Upper lobe of left lung (tissue), 4 donors: Measurements from ENCODE around the gene GRB10.

Experiments
- EP300 ChIP-seq, 4 donors: sonication (generic); formaldehyde crosslinking; IDR thresholded peaks; one replicate each; pipeline ENCODE4 v1.5.1; 2017; ENCODE audit warnings: antibody characterized with exemption in 4 of 4, control low read depth in 2 of 4
- POLR2A ChIP-seq, 4 donors: fragments of 450-650 bp; IDR thresholded peaks; one replicate each; pipeline ENCODE4 v1.5.1; 2016 to 2017; ENCODE audit warnings: antibody characterized with exemption in 4 of 4, mild to moderate bottlenecking in 2 of 4
- POLR2AphosphoS5 ChIP-seq, 2 donors: sonication (generic); formaldehyde crosslinking; IDR thresholded peaks; one replicate each; pipeline ENCODE4 v1.5.1; 2017; ENCODE audit warnings: antibody characterized with exemption in 2 of 2
- TF ChIP-seq, protein P1 (sequence below), 6 experiments: fragments of 450-650 bp in 4 of 6; fragments of 200-600 bp in 2 of 6; sonication (generic) in 2 of 6; IDR thresholded peaks; one replicate each; pipeline ENCODE4 v1.5.1; 2016 to 2019; ENCODE audit warnings: antibody characterized with exemption in 6 of 6

GRCh38 chr7:50612704-50613103 lies 170.0 kb downstream of the GRB10 start:
- TF ChIP-seq POLR2A (IDR thresholded peaks at IDR 0.05) = no peak
- TF ChIP-seq, protein P1, sequence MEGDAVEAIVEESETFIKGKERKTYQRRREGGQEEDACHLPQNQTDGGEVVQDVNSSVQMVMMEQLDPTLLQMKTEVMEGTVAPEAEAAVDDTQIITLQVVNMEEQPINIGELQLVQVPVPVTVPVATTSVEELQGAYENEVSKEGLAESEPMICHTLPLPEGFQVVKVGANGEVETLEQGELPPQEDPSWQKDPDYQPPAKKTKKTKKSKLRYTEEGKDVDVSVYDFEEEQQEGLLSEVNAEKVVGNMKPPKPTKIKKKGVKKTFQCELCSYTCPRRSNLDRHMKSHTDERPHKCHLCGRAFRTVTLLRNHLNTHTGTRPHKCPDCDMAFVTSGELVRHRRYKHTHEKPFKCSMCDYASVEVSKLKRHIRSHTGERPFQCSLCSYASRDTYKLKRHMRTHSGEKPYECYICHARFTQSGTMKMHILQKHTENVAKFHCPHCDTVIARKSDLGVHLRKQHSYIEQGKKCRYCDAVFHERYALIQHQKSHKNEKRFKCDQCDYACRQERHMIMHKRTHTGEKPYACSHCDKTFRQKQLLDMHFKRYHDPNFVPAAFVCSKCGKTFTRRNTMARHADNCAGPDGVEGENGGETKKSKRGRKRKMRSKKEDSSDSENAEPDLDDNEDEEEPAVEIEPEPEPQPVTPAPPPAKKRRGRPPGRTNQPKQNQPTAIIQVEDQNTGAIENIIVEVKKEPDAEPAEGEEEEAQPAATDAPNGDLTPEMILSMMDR (IDR thresholded peaks at IDR 0.05) = no peak
- TF ChIP-seq EP300 (IDR thresholded peaks at IDR 0.05) = no peak
- no peak for TF ChIP-seq POLR2AphosphoS5 (IDR thresholded peaks at IDR 0.05)
